CD4-positive, alpha-beta T cell treated with Interleukin-10 for 1 hour (primary cell): ENCODE measurements around the gene PRSS50.
"Not testable (repeated sequence)": the region's sequence is repeated elsewhere in the genome, so short reads cannot be mapped to it uniquely, and the experiment has no call there.

ENCODE experiments used
- DNase-seq: peaks from one replicate; pipeline ENCODE4 v3.0.0-alpha.2; 2020

The PRSS50 gene, protein sequence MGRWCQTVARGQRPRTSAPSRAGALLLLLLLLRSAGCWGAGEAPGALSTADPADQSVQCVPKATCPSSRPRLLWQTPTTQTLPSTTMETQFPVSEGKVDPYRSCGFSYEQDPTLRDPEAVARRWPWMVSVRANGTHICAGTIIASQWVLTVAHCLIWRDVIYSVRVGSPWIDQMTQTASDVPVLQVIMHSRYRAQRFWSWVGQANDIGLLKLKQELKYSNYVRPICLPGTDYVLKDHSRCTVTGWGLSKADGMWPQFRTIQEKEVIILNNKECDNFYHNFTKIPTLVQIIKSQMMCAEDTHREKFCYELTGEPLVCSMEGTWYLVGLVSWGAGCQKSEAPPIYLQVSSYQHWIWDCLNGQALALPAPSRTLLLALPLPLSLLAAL

DNA sequence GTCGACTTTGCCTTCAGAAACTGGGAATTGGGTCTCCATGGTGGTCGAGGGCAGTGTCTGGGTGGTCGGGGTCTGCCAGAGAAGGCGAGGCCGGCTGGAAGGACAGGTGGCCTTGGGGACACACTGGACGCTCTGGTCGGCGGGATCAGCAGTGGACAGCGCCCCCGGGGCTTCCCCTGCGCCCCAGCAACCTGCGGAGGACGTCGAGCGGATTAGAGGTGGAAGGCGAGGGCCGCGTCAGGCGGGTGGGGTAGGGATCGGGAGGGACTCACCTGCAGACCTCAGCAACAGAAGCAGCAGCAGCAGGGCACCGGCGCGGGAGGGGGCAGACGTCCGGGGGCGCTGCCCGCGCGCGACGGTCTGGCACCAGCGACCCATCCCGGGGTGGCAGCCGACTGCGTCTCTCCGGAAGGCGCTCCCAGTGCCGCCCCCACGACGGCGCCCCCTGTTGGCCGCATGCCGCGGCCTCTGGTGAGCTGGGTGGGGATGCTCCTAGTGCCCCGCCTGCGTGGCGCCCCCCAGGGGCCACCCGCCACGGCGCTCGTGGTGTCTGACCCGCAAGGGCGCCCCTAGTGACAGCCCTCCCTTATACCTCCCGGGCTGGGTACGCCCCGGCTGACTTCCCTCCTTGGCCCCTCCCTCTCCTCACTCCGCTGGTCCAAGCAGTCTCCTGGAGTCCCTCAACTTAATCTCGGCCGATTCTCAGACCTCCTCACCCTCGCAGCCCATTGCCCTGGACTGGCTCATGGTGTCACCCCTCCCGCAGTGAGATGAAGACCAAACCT is at the start of gene PRSS50:
Gene PRSS50, minus strand, starts transcription at position 423 of the 785 bp plus-strand sequence. Its CDS starts 45 bp downstream, at position 378.
- no peak for DNase-seq

DNA sequence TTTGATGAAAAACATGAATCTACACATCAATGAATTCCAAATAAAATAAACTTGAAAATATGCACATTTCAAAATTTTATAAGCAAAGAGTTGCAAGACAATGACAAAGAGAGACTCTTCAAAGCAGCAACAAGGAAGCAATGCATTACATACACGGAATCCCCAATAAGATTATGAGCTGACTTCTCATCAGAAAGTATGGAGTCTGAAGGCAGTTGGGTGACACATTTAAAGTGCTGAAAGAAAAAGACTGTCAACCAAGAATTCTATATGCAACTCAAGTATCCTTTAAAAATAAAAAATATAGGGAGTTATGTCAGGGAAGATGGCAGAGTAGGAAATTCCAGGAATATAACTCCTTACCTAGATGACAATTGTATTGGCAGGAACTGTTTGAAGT is 46.5 kb upstream of the PRSS50 start:
- DNase-seq: no peak

DNA sequence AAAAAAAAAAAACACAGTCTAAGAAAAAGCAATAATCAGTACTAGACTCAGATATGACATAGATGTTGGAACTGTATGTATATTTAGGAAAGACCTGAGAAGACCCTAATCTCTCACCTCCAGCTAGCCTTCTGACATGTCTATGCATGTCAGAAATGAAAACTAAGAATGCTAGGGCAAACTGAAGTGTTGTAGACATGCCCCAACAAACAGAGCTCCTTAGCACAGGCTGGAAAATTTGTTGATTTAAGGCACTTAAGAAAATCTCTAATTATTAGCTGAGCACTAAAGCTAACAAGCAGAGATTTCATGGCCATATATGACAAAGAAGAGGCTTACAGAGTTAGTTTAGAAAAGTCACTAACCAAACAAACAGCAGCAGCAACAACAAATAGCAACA is 45.5 kb upstream of the PRSS50 start:
- DNase-seq: no peak

DNA sequence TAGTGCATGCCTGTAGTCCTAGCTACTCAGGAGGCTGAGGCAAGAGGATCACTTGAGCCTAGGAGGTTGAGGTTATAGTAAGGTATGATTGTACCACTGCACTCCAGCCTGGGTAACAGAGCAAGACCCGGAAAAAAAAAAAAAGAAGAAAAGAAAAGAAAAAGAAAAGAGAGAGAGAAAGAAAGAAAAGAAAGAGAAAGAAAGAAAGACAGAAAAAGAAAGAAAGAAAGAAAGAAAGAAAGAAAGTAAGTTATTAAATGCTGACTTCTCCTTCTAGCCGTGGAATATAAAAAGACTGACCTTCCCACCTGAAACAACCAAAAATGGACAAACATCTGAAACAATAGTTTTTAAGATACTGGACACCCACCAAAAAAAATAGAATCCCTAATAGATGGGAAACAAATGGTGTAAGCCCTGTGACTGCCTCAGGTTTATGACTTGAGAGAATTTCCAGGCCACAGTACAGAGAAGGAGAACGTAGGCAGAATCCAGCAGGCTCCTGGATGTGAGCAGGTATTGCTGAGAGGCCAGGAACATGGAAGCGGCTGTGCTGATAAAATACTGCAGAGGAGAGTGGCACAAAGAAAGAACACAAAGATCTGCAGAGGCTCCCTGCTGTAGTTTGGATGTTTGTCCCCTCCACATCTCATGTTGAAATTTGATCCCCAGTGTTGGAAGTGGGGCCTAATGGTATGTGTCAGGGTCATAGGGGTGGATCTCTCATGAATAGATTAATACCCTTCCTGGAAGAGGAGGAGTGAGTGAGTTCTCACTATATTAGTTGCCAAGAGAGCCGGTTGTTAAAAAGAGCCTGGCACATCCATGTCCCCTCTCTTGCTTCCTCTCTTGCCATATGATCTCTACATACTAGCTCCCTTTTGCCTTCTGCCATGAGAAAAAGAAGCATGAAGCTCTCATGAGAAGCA is 41.8 kb upstream of the PRSS50 start:
- DNase-seq: no peak

DNA sequence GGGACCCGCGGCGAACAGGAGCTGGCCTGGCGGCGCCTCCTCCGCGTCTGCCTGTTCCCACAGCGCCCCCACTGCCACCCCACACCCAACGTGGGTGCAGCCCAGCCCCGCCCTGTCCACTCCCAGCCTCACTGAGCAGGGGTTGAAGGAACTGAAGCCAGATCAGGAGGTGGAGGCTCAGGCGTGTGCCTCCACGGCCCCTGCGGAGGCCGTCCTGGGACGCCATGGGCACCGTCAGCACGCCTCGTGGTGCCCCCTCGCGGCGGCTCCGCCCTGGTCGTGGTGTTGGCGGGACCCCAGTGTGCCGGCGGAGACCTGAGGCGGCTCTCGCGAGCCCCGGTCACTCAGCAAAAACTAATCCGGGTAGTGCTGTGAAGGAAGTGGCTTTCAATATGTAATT is 39.0 kb upstream of the PRSS50 start:
- no peak for DNase-seq

DNA sequence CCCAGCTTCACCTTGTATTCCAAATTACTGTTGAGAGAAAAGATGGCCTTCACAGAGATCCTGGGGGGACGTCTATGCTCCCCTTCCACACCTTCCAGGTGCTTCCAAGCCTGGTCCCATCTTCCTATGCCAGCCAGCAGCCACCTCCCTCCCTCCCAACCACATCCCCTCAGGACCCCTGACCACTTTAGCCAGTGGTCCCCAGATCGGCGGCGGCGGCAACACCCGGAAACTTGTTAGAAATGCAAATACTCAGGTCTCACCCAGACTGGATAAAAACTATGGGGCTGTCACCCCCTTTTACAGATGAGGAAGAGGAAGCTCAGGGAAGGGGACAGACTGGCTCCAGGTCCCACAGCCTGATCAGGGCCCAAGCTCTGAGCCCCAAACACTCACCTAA is 38.0 kb upstream of the PRSS50 start:
- no peak for DNase-seq

DNA sequence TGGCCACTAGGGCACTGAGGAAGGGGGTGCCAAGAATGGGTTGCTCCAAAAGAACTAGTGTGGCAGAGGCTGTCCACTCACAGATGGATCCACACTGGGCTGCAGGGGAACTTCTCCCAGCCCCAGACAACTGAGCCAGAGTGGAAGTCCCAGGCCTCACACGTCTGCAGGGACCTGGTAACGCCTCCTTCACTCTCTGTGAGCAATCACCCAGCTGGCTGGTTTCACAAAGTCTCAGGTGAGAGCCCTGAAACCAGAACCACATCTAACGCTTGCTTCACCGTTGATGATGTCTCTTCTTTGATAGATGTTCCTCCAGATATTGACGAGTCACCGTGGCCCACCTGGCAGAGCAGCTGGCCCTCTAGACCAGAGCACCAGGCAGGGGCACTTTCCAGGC is 35.5 kb upstream of the PRSS50 start:
- not testable (repeated sequence) for DNase-seq

DNA sequence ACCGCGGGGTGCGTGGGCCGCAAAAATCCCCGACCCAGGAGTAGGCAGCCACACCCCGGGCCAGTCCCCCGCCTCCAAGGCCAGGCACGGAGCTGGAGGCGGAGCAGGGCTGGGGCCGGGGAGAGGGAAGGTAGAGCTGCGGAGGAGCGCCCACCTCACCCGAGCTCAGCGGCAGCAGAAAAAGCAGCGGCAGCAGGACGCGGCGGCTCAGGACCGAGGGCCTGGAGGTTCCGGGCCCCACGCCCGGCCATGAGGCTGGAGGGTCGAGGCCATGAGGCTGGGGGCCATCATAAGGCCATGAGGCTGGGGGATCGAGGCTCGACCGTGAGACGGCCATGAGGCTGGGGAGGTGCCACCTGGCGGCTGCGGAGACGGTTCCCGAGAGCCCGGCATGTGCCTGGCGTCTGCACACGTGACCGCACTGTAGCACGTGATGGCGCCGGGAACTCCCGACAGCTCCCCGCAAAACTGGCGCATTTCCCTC is 32.9 kb upstream of the PRSS50 start:
- DNase-seq: no peak

DNA sequence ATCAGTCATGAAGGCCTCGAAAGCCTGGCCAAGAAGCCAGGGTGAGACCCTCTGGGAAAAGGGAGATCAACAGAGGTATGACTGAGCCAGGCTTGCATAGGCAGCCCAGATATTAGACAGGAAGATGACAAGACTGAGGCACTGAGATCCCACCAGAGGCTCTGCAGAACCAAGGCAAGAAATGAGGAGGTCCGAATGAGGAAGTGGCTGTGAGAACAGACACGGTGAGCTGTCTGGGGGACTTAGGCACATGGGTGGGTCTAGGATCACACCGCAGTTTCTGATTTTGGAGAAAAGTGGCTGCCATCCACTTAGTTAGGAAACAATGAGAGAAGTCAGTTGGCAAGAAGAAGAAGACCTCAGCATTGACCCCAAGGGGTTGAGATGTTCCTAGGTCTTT is 31.5 kb upstream of the PRSS50 start:
- DNase-seq: no peak

DNA sequence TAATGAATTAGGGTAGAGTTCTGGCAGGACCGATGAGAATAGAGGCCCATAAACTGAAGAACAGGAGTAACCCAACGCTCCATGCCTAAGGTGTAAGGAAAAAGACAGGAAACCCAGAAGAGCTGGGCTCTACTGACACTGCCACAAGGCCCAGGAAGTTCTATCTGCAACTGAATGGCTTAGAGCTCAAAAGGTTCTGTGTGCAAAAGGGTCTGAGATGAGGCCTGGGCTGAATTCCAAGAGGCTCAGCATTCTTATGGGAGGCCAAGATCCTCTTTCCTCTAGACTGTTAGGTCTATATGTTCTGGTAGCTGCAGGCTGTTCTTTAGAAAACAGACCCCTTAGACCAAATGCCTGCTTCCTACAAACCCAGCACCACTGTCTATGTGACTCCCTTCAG is 30.5 kb upstream of the PRSS50 start:
- DNase-seq: no peak

DNA sequence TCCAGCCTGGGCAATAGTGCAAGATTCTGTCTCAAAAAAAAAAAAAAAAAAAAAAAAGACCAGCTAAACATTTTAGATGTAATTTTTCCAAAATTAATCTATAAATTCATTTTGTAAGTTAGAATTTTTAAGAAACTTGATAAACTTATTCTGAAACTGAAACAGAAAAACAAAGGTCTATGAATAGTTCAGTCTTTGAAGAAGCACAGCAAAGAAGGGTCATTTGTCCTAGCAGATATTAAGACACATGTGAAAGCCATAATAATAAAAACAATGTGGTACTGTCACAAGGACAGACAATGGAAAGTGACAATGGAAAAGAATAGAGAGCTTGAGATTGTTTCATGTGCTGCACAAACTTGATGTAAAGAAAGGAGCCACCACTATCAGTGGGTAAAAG is 29.0 kb upstream of the PRSS50 start:
- no peak for DNase-seq

DNA sequence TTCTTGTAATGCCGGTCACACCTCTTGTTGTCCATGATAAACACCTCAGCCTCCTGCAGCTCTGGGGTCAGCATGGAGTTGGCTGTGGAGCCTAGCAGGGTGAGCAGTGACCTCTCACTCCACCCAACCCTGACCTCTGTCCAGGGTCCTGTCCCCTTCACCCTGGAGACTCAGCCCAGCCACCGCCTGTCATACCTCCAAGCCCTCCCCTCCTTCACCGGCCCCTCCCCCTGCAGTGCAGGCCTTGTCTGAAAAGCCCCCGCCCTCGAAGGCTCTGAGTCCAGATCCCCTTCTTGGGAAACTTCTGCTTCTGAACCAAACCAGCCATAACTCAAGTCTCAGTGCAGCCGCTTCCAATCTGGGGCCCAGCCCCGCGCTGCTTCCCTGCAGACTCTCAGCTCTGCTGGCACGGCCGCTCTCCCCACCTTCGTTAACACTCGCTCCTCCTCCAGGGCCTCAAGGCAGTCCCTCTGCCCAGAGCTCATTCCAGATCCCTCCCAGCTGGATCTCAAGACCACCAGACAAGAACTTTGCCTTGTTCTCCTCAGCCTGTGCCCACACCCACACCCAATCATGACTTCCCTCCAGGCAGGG is 25.4 kb upstream of the PRSS50 start:
- DNase-seq: no peak

DNA sequence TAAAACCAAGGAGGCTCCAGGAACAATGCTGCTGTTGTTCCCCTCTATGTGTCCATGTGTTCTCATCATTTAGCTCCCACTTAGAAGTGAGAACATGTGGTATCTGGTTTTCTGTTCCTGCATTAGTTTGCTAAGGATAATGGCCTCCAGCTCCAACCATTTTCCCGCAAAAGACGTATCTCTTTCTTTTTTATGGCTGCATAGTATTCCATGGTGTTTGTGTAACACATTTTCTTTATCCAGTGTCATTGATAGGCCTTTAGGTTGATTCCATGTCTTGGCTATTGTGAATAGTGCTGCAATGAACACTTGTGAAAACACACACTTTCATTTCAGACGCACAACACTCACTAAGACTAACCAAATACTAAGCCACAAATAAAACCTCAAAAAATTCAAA is 21.9 kb upstream of the PRSS50 start:
- DNase-seq: not testable (repeated sequence)

DNA sequence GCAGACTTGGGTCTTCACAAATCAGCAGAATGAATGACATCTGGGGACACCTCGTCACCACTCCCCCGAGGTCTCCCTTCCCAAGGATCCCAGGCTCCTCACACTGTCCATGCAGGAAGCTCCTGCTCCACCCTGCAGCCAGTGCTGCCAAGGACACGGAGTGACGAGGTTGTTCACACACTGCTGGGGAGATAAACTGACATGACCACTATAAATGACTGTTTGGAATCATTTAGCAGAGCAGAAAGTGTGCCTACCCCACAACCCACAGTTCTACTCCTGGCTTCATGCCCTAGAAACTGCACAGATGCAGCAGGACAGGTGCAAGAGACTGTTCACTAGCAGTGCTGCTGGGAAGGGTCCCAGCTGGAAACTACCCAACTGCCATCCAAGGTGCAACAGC is 19.7 kb upstream of the PRSS50 start:
- no peak for DNase-seq

DNA sequence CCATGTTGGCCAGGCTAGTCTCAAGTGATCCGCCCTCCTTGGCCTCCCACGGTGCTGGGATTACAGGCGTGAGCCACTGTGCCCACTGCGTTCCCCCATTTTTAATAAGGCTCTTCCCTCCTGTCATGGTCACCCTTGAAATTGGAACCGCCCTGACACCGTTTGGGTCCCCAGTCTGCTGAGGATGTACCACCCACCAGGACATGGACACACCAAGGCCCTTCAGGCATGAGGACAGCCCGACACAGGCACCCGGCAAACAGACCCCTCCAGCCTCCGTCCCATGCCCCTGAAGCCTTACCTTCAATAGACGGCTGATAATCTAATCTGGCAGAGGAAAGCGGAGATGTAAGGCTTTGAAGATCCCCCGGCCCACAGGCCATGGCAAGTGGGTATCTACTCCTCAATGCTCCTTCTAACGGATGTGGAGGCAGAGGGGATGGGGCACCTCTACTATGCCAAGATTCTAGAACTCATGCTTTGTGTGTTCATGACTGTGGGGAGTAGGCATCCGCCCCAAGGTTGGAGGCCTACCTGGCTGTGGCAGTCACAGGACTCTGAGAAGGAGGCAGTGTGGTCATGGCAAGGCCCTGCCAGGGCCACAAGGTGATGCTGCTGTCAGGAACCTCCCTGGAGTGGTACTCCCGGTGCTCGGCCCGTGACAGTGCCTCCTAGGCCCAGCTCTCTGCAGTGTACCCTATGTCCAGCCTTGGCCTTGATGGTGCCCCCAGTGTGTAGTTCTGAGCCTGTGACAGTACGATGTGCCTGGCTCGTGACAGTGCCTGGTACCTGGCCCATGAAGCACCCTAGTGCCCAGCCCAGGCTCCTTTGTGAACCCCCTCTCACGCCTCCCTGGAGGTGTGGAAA is 18.6 kb upstream of the PRSS50 start:
- DNase-seq: no peak

DNA sequence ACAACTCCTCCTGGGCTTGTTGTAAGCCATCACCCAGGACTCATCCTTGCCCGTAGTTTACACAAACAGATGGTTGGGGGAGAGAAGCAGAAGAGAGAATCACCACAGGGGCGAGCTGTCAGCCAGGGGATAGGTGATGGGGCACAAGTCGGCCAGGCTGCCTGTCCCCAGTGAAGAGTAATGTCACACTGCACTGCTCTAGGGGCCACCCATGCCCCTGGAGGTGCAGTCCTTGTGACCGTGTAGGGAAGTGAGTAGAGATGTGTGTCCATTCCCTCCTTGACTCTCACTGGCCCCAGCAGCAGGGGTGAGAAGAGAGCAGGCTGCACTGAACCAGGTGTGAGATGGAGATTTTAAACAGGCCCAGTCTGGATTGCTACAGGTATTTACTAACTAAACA is 17.1 kb upstream of the PRSS50 start:
- no peak for DNase-seq

DNA sequence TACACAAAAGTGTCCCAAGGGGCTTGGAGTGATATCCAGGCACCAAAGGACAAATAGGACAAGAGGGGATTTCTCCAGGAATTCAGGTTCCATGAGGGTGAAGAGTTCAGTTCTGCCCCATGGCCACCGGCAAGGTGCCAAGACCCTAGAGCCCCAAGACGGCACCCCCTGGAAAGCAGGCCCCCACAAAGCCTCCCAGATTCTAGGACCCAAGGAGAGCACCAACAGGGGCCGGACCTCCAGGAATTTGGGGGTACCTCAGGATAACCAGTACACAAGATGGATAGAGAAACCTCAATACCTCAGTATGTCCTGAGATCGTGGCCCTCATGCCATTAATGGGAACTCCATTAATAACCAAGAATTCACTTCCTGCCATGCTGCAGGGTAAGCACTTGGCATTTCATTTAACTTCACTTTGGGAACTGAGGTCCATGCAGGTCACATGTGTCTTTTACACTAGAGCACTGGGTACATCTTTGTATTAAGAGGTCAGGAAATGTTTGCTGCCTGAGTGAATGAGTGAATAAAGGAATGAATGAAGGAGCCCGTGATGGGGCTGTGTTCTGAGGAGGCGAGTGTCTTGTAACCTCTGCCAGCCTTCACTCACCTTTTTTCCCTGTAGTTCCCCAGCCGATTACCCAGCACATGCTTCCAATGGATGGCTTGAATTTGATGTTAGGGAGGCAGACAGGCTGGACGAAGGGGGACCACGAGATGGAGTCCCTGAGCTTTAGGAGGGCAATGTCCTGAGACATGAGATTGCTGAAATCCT is 15.5 kb upstream of the PRSS50 start:
- DNase-seq: no peak

DNA sequence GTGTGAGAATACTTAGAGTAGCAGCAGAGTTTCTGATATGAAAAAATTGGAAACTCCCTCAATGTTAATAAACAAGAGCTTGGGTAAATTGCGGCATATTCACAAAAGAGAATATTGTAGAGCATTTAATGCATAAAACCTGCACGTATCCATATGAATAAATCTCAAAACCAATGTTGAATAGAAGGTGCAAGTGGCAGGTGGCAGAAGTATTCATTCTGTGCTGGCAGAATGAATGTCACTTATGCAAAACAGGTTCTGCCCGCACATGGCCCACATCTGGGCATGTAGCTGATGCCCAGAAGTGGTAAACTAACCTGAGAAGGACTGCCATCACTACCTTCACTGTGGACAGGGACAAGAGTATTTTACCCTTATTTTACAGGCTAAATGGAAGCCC is 14.1 kb upstream of the PRSS50 start:
- no peak for DNase-seq

DNA sequence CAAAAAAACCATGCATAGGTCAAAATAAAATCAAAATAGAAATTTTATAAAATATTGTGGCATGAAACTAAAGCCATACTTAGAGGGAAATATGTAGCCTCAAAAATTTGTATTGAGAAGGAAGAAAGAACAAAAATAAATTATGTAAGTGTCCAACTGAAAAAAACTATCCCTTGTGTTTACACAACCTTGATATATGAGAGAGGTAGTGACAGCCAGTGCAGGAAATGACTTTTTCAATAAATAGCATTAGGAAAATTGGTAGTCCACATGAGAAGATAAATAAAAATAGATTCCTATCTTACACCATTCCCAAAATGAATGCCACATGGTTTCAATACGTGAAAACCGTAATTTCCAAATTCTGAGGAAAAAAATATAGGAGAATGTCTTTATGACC is 13.2 kb upstream of the PRSS50 start:
- DNase-seq: no peak

DNA sequence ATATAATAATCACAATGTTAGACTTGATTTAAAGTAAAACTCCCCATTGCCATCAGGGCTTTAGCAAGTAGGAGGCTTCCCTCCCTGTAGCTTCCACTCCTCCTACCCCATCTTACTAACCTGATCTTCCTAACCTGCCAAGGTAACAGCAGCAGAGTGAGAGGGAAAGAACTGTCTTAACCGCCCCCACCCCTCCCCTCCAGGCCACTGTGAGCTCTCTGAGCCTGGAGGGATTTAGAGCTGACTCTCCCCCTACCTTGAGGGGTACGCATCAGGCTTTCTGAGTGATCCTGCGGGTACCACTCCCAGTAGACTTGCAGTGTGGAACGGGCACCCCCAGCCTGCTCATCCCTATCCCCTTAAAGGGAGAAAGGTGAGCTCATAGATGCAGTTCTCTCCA is 11.4 kb upstream of the PRSS50 start:
- DNase-seq: no peak
